C4-2B (cell line): ENCODE measurements around the gene C1orf50.

Experiments used
- ZFX ChIP-seq: fragments of 450-650 bp; IDR thresholded peaks from 2 replicates; pipeline ENCODE4 v1.6.1; 2017
- TF ChIP-seq, protein P1 (sequence below): fragments of 450-650 bp; conservative IDR thresholded peaks from 2 replicates; pipeline ENCODE4 v1.5.1; 2017; ENCODE audit warnings: mild to moderate bottlenecking

GRCh38 chr1:42731585-42731984 is 35.5 kb upstream of the C1orf50 start:
- TF ChIP-seq, protein P1, sequence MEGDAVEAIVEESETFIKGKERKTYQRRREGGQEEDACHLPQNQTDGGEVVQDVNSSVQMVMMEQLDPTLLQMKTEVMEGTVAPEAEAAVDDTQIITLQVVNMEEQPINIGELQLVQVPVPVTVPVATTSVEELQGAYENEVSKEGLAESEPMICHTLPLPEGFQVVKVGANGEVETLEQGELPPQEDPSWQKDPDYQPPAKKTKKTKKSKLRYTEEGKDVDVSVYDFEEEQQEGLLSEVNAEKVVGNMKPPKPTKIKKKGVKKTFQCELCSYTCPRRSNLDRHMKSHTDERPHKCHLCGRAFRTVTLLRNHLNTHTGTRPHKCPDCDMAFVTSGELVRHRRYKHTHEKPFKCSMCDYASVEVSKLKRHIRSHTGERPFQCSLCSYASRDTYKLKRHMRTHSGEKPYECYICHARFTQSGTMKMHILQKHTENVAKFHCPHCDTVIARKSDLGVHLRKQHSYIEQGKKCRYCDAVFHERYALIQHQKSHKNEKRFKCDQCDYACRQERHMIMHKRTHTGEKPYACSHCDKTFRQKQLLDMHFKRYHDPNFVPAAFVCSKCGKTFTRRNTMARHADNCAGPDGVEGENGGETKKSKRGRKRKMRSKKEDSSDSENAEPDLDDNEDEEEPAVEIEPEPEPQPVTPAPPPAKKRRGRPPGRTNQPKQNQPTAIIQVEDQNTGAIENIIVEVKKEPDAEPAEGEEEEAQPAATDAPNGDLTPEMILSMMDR = no peak
- no peak for TF ChIP-seq ZFX
